Left ventricle myocardium inferior (tissue), 1 donor: ENCODE data around the gene ETF1. TPM values are rescaled to one million over a fixed set of nuclear protein-coding genes. Genes with fewer than 3 reads are reported as not detected.

Source experiments
- DNase-seq: peaks from one replicate; pipeline ENCODE4 v3.0.0-alpha.2; 2020
- H3K27ac ChIP-seq: fragments of 200-600 bp; replicated peaks from 2 replicates; pipeline ENCODE4 v1.8.0; 2021
- H3K27me3 ChIP-seq: fragments of 200-600 bp; 2 replicates; pipeline ENCODE4 v1.8.0; 2021; ENCODE audit warnings: low read depth
- H3K36me3 ChIP-seq: fragments of 200-600 bp; 2 replicates; pipeline ENCODE4 v1.8.0; 2021
- H3K4me1 ChIP-seq: fragments of 200-600 bp; 2 replicates; pipeline ENCODE4 v1.8.0; 2021
- H3K4me3 ChIP-seq: fragments of 200-600 bp; 2 replicates; pipeline ENCODE4 v1.8.0; 2021; ENCODE audit warnings: mild to moderate bottlenecking, moderate library complexity
- H3K9me3 ChIP-seq: fragments of 200-600 bp; replicated peaks from 2 replicates; pipeline ENCODE4 v1.8.0; 2021
- intact Hi-C: fragments of 100-400 bp; cut with micrococcal nuclease; formaldehyde crosslinking; loops from one replicate; pipeline ENCODE4 v1.11.0; 2022
- total RNA-seq: library from RNA; stranded (reverse); fragmentation: NEBNext Ultra II Directional; extraction: Animal tissue kit (Norgen Biotek cat#: 25700); gene quantifications from one replicate; pipeline ENCODE4 v1.2.1, GENCODE V29; 2021
- TF ChIP-seq, protein P1 (sequence below): fragments of 200-600 bp; IDR thresholded peaks from 2 replicates; pipeline ENCODE4 v1.8.0; 2021; ENCODE audit warnings: antibody characterized with exemption, mild to moderate bottlenecking, borderline replicate concordance
- donor health status: DM: no; HTN: yes; CAD: no; lungs with severe emphysema.

Gene ETF1
- total RNA-seq, 1 donor from 2014 or later: 80.8 TPM

DNA sequence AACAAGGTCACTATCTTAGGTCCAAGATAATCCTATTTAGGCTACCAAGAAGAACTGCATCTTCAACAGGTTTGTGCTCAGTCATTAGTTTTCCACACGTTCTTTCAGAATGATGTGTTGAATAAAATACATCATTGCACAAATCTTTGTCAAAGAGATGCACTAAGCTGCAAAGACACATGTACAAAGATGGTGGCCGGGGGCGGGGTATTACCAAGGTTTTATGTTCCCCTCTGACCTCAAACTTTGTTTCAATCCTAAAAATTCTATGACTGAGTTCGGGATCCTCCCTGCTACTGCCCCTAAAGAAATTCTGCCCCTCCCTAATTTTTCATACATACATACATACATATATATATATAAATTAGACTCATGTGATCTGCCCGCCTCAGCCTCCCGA, 17.9 kb upstream of the ETF1 start:
- DNase-seq: no peak
- no peaks in the 10 kb centered on the region for H3K27me3 ChIP-seq
- no peaks in the 10 kb centered on the region for H3K9me3 ChIP-seq
- peaks cover 25% of the 10 kb centered on the region for H3K4me1 ChIP-seq
- no peak overlapping the region for H3K27ac ChIP-seq
- intact Hi-C loops: no loop called here
- TF ChIP-seq, protein P1, sequence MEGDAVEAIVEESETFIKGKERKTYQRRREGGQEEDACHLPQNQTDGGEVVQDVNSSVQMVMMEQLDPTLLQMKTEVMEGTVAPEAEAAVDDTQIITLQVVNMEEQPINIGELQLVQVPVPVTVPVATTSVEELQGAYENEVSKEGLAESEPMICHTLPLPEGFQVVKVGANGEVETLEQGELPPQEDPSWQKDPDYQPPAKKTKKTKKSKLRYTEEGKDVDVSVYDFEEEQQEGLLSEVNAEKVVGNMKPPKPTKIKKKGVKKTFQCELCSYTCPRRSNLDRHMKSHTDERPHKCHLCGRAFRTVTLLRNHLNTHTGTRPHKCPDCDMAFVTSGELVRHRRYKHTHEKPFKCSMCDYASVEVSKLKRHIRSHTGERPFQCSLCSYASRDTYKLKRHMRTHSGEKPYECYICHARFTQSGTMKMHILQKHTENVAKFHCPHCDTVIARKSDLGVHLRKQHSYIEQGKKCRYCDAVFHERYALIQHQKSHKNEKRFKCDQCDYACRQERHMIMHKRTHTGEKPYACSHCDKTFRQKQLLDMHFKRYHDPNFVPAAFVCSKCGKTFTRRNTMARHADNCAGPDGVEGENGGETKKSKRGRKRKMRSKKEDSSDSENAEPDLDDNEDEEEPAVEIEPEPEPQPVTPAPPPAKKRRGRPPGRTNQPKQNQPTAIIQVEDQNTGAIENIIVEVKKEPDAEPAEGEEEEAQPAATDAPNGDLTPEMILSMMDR: no peak
- no peak overlapping the region for H3K4me3 ChIP-seq
- H3K36me3 ChIP-seq: peaks cover 90% of the 10 kb centered on the region

DNA sequence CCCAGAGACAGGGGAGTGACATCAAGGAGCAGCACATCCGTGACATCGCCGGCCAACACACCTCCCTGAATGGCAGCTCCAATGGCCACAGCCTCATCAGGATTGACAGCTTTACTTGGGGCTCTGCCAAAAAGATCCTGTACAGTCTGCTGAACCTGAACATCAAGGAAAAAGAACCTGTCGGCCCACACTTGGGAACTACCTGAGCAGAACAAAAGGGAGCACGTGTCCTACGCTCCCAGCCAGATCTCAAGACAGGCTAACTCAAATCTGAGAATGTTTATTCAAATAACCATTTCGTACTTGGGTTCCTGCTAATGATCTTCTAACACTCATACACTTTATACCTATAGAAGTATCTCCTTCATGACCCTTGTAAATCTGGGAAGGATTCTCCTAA, 16.9 kb upstream of the ETF1 start:
- no peak overlapping the region for H3K4me3 ChIP-seq
- no peak for DNase-seq
- peaks cover 16% of the 10 kb centered on the region for H3K4me1 ChIP-seq
- H3K27ac ChIP-seq: no peak overlapping the region
- peaks cover 90% of the 10 kb centered on the region for H3K36me3 ChIP-seq
- H3K9me3 ChIP-seq: no peaks in the 10 kb centered on the region
- H3K27me3 ChIP-seq: no peaks in the 10 kb centered on the region
- TF ChIP-seq, protein P1: no peak
- intact Hi-C loops: no loop called here

DNA sequence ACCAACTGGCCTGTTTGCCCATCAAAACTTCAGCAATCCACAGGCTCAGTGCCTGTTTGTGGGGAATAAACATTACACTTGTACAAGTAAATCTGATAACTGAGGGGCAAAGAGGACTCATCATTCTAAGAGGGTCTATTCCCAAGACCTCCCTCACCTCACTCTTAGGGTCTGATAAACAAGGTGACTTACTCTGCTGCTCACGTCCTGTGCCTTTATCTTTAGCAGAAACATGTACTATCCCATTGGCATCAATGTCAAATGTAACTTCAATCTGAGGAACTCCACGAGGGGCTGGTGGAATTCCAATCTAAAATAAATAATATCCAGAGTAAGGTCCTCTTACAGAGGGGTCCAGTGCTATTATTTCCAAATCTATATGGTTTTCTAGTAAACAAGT, 14.6 kb upstream of the ETF1 start:
- Histone ChIP-seq H3K4me1 (peaks cover 4% of the 10 kb centered on the region), H3K4me3 (no peak overlapping the region), H3K36me3 (peaks cover 92% of the 10 kb centered on the region), H3K9me3 (no peaks in the 10 kb centered on the region), H3K27ac (no peak overlapping the region), H3K27me3 (no peaks in the 10 kb centered on the region)
- intact Hi-C loops: no loop called here
- TF ChIP-seq, protein P1: no peak
- no peak for DNase-seq

DNA sequence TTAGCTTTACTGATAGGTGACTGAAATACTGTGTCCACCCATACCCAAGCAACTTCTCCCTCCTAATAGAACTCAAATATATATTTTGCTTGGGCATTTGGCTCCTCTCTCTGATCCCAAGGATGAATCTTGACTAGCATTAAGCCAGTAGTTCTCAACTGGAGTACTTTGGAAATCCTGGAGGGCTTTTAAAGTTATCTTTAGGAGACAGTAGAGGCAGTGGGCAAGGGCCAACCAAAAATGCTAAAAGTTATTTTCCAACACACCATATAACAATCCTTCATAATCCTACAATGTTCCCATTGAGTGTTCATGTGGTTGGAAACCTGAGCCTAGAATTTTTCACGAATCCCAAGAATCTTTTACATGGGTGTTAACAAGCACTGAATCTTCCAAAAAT, 11.1 kb upstream of the ETF1 start:
- Histone ChIP-seq H3K36me3 (peaks cover 62% of the 10 kb centered on the region), H3K27me3 (no peaks in the 10 kb centered on the region), H3K4me1 (no peaks in the 10 kb centered on the region), H3K9me3 (no peaks in the 10 kb centered on the region), H3K27ac (no peak overlapping the region), H3K4me3 (no peak overlapping the region)
- DNase-seq: no peak
- TF ChIP-seq, protein P1: no peak
- intact Hi-C loops: no loop called here

DNA sequence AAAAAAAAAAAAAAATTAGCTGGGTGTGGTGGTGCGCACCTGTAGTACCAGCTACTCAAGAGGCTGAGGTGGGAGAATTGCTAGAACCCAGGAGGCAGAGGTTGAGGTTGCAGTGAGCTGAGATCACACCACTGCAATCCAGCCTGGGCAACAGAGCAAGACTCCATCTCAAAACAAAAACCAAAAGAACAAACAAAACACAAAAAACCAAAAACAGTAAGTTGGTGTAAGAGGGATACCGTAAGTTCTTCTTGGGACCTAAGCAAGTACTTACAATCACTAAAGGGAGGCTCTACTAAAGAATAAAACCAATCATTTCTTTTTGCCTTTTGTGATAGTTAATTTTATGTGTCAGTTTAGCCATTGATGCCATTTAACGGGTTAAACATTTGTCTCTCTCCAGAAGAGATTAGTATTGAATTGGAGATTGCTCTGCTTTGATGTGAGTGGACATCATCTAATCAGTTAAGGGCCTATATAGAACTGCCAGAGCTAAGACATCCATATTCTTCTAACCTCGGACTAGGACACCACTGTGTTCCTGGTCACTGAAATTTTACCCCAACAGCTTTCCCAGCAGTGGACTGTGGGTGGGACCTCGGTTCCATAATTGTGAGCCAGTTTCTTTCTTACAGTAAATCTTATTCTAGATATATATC, 10.5 kb upstream of the ETF1 start:
- DNase-seq: no peak
- Histone ChIP-seq H3K9me3 (no peaks in the 10 kb centered on the region), H3K36me3 (peaks cover 57% of the 10 kb centered on the region), H3K4me1 (peaks cover 2% of the 10 kb centered on the region), H3K27ac (no peak overlapping the region), H3K27me3 (no peaks in the 10 kb centered on the region), H3K4me3 (no peak overlapping the region)
- TF ChIP-seq, protein P1: no peak
- intact Hi-C loops: no loop called here

- H3K9me3 ChIP-seq: no peaks in the 10 kb centered on the region
- peaks cover 48% of the 10 kb centered on the region for H3K36me3 ChIP-seq
- no peak overlapping the region for H3K4me3 ChIP-seq
- no peak for DNase-seq
- peaks cover 11% of the 10 kb centered on the region for H3K4me1 ChIP-seq
- intact Hi-C loops: no loop called here
- no peak overlapping the region for H3K27ac ChIP-seq
- H3K27me3 ChIP-seq: no peaks in the 10 kb centered on the region
- TF ChIP-seq, protein P1: no peak
Measured at GRCh38 chr5:138552657-138553056, 9.6 kb upstream of the ETF1 start.
